HG02885 (cell line): ENCODE results near the gene SIDT2.

Source experiments
- ATAC-seq: cut with Tn5 transposase; IDR thresholded peaks from one replicate; pipeline ENCODE4 v1.9.1; 2021; ENCODE audit warnings: mild to moderate bottlenecking; ENCODE audit not compliant: unreplicated experiment, poor library complexity

The SIDT2 gene

GRCh38 chr11:117219001-117219400 is 40.5 kb downstream of the SIDT2 start:
- ATAC-seq = no peak

- ATAC-seq = no peak
Observed at GRCh38 chr11:117219455-117219854, 40.9 kb downstream of the SIDT2 start.

GRCh38 chr11:117219995-117220394 is 41.5 kb downstream of the SIDT2 start:
- no peak for ATAC-seq

GRCh38 chr11:117220568-117220967 is 42.0 kb downstream of the SIDT2 start:
- ATAC-seq = no peak

GRCh38 chr11:117220999-117221774 is 42.6 kb downstream of the SIDT2 start:
- no peak for ATAC-seq

- ATAC-seq = no peak
Observed at GRCh38 chr11:117221775-117222517, 43.4 kb downstream of the SIDT2 start.

GRCh38 chr11:117222991-117223740 is 44.6 kb downstream of the SIDT2 start:
- no peak for ATAC-seq

- ATAC-seq = no peak
Observed at GRCh38 chr11:117223741-117224689, 45.5 kb downstream of the SIDT2 start.

GRCh38 chr11:117225553-117226170 is 47.1 kb downstream of the SIDT2 start:
- ATAC-seq = no peak

- ATAC-seq = peak; percentile 65
Observed at GRCh38 chr11:117226388-117227385, 48.1 kb downstream of the SIDT2 start.

GRCh38 chr11:117228091-117228490 is 49.5 kb downstream of the SIDT2 start:
- ATAC-seq = no peak

- ATAC-seq = no peak
Observed at GRCh38 chr11:117229411-117229810, 50.9 kb downstream of the SIDT2 start.

- no peak for ATAC-seq
Observed at GRCh38 chr11:117229931-117230285, 51.4 kb downstream of the SIDT2 start.

- no peak for ATAC-seq
Observed at GRCh38 chr11:117230286-117230961, 51.9 kb downstream of the SIDT2 start.

- ATAC-seq = no peak
Observed at GRCh38 chr11:117230999-117231841, 52.7 kb downstream of the SIDT2 start.

GRCh38 chr11:117231842-117232091 is 53.2 kb downstream of the SIDT2 start, which contains the start of gene PCSK7:
PCSK7 (minus strand) TSS chr11:117232073; CDS start chr11:117229844, 2,229 bp downstream.
- ATAC-seq = no peak
